Raji (cell line): Measurements from ENCODE around the gene KCNH4.

Experiments used
- POLR2A ChIP-seq: IDR thresholded peaks from 2 replicates; pipeline ENCODE4 v1.6.1; 2011; ENCODE audit warnings: low read depth, low read length, control low read depth; ENCODE audit not compliant: insufficient read depth

The KCNH4 gene

DNA sequence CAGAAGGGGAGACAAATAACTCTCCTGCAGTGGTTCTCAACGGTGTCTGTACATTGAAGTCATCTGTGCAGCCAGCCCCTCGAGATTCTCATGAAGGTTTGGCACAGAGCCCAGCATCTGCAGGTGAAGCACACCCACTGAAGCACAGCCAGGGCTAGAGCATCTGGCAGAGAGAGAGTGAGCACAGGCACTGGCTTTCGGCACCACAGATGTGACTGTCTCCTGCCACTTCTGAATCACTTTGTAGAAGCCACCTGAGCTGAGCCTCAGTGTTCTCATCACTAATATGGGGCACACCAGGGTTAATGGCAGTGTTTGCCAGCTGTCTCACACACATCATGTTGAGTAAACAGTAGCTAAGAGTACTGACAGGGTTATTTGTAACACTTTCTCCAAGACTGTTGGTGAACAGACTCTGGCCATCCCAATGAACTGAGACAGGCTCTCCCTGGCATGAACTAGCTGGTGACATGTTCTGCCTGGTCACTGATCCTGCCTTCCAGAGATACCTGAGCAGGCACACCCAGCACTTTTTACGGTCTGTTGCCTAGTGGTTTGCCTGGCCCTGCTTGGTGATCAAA, 47.4 kb downstream of the KCNH4 start:
- no peak for TF ChIP-seq POLR2A

- no peak for TF ChIP-seq POLR2A
Observed at GRCh38 chr17:42132941-42133340, 48.0 kb downstream of the KCNH4 start.

DNA sequence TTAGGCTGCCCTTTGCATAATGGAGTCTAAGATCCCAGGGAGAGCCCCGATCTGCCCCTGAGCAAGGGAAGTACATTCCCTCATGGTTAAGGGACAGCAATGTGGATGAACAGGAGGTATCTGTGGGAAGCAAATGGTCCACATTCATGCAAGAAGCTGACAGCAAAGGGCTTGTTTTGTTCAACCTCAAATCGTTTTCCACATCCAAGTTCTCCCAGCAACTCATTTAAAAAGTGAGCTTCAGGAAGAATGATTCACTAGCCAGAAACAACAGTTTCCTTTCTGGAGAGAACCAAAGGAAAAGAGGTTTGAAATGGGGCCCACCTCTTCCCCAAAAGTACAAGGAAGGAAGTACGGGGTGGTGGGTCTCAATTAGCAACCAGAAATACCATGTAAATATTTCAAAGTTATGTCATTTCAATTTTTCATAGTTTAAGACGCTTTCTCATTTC, 48.9 kb downstream of the KCNH4 start:
- no peak for TF ChIP-seq POLR2A

GRCh38 chr17:42131232-42131631, 49.7 kb downstream of the KCNH4 start:
- no peak for TF ChIP-seq POLR2A

DNA sequence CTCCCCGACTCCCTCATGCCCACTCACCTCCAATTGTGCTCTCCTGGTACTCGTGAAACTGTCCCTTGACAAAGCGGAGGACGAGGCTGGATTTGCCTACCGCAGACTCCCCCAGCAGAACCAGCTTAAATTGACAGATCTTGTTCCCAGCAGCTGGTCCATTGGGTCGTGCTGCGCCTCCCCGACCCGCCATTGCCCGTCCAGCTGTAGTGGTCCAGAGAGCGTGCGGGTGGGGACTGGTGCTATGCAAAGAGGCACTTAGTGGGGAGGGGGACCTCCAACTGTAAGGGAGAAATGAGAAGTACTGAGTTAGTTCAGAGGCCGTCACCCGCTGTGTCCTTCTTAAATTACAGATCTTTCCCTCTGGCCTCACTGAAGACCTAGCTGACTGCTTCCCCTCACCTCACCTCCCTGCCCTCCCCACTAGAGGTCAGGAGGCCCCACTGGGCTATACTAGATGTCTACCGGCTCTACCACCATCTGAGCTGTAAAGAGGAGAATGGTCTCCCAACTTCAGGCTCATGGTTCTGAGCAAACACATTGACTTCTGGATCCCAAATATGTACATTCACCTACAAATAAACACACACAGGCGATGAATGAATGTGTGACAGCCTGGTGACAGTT, 50.5 kb downstream of the KCNH4 start:
- TF ChIP-seq POLR2A: no peak

DNA sequence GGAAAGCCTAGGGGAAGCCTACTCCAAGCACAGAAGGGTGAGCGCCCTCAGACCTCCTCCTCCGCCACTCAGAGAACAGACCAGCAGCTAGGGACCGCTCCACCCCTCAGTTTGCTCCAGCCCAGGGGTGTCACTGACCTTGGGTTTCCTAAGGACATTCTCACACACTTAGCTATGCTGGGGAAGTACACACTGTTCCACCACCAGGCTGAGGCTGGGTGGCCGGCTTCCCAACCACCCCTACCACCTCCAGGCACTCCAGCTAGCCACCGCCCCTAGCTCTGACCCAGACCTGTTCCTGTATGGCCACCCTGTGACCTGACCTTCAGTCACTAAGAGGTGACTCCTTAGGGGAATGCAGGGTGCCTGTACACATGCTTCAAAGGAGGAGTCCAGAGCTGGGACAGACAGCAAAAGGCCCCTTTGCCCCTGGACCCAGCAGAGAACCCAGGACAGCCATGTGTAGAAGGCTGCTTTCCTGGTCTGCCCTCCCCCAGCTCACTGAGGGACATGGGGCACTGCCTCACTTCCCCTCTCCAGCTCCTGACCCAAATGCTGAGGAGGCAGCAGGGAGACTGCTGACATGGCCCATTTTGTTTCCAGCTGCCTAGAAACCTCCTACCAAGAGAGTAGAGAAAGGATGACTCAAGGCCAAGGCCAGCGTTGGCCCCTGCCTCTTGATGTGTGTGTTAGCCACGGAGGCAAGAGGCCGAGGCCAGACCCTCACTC, 51.7 kb downstream of the KCNH4 start:
- TF ChIP-seq POLR2A: no peak

- TF ChIP-seq POLR2A: no peak
Observed at GRCh38 chr17:42127414-42127813, 53.5 kb downstream of the KCNH4 start.

- no peak for TF ChIP-seq POLR2A
Observed at GRCh38 chr17:42126836-42127235, 54.1 kb downstream of the KCNH4 start.

- no peak for TF ChIP-seq POLR2A
Observed at GRCh38 chr17:42125565-42125964, 55.4 kb downstream of the KCNH4 start.

DNA sequence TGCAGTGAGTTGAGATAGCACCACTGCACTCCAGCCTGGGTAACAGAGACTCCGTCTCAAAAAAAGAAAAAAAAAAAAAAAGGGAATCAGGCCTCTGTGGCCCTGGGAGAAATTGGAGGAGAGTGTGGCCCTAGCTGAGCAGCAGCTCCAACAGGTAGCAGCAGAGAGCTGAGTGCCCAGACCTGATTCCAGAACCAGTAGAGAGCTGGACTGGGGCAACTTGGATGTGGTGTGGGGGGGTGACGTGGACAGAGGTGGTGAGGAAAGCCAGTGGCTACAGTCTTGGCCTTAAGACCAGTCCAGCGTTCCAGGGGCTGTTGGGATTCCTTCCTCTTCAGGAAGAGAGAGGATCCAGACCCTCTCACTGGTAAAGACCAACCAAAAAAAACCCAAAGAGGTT, 56.7 kb downstream of the KCNH4 start:
- TF ChIP-seq POLR2A: no peak

GRCh38 chr17:42122371-42123303, 58.3 kb downstream of the KCNH4 start, which contains the start of gene HSPB9:
Gene HSPB9, plus strand, starts transcription at chr17:42122804. Its CDS starts 47 bp downstream, at chr17:42122851.
- TF ChIP-seq POLR2A: no peak

DNA sequence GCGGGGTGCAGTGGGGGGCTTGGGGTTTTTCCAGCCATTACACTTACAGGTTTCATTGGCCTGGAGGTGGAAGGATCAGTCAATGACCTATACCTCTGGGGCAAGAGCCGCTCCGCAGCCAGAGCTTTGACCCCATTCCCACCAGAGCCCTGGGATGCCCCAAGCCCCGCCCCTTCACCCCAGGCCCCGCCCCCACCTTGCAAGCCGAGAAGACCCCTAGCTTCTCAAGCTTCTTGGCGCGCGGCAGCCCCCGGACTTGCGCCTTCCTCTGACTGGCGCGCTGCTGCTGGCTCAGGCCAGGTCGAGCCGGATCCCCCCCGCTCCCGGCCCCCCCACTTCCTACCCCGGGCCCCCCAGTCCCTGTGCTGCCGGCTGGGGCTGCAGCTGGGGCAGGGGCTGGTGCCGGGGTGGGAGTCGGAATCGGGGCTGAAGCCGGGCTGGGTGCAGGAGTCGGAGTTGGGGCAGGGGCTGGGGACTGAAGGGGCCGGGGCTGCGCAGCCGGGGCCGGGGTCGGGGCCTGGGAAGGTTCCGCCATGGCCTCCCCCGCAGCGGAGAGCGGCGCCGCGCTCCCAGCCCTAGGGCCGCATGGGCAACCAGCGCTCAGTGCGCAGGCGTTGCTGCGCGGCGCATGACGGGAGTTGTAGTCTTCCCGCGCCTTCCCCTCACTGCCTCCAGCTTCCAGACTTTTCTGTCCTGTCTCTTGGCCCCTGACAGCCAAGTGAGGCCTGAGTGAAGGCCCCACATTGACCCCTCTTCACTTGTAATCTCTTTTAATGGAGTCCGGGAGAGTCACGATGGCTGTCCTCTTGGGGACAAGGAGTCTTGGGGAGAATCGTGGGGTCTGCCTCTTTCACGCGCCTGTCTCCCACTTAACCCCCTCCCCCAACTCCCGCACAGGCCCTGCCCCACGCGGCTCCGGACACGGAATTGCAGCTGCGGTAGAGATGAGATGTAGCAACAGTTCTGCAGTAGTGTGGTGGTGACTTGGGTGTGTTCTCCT, 59.9 kb downstream of the KCNH4 start, which contains the start of gene KAT2A:
Gene KAT2A (minus strand): TSS at position 598 of the 1,000 bp plus-strand sequence. CDS start 63 bp downstream, at position 535.
- TF ChIP-seq POLR2A: peak; percentile 87

GRCh38 chr17:42120161-42120769, 60.7 kb downstream of the KCNH4 start:
- no peak for TF ChIP-seq POLR2A
